Sigmoid colon (tissue), 4 donors: ENCODE results near the gene RIMS4.

Source experiments
- EP300 ChIP-seq, 4 donors: sonication (generic); formaldehyde crosslinking; IDR thresholded peaks; one replicate each; pipeline ENCODE4 v1.6.1; 2017; ENCODE audit warnings: antibody characterized with exemption in 4 of 4
- POLR2AphosphoS5 ChIP-seq, 4 donors: sonication (generic); formaldehyde crosslinking; IDR thresholded peaks; one replicate each; pipeline ENCODE4 v1.6.1; 2017; ENCODE audit warnings: antibody characterized with exemption in 4 of 4
- TF ChIP-seq, protein P1 (sequence below), 4 experiments: fragments of 450-650 bp in 3 of 4; fragments of 200-600 bp in 1 of 4; IDR thresholded peaks; one replicate each; pipeline ENCODE4 v1.5.1; 2016 to 2019; ENCODE audit warnings: antibody characterized with exemption in 4 of 4, mild to moderate bottlenecking in 3 of 4, moderate library complexity in 2 of 4

DNA sequence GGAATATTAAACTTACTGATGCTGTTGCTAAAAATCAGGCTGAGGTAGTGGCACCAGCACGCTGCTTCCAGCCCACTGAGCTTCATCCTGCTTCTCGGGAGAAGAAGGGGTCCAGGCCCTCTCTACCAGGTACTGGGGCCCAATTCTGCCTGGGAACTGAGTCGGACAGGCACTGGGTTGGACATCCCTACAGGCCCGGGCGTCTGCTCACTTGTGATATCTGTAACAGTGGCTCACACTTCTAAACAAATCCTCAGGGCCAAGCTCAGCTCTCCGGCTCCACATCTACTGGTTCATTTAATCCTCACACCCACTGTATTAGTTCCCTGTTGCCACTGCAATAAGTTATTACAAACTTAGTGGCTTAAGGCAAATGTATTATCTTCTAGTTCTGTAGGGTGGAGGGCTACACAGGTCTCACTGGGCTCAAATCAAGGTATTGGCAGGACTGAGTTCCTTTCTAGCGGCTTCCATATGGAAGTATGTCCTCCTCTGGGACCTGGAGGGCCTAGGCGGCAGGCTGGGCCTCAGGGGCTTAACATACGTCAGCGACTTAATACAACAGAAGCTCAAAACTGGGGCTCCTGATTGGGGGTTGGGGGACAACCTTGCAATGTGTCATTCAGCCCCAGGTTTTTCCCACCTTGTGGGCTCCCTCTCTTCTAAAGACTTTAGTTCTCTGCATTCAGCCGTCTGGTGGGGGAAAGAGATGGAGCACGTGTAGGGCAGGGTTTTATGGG is 66.3 kb downstream of the RIMS4 start:
- TF ChIP-seq, protein P1, sequence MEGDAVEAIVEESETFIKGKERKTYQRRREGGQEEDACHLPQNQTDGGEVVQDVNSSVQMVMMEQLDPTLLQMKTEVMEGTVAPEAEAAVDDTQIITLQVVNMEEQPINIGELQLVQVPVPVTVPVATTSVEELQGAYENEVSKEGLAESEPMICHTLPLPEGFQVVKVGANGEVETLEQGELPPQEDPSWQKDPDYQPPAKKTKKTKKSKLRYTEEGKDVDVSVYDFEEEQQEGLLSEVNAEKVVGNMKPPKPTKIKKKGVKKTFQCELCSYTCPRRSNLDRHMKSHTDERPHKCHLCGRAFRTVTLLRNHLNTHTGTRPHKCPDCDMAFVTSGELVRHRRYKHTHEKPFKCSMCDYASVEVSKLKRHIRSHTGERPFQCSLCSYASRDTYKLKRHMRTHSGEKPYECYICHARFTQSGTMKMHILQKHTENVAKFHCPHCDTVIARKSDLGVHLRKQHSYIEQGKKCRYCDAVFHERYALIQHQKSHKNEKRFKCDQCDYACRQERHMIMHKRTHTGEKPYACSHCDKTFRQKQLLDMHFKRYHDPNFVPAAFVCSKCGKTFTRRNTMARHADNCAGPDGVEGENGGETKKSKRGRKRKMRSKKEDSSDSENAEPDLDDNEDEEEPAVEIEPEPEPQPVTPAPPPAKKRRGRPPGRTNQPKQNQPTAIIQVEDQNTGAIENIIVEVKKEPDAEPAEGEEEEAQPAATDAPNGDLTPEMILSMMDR (IDR thresholded peaks at IDR 0.05) = no peak
- TF ChIP-seq POLR2AphosphoS5 (IDR thresholded peaks at IDR 0.05) = no peak
- no peak for TF ChIP-seq EP300 (IDR thresholded peaks at IDR 0.05)
